Hematopoietic multipotent progenitor cell treated with erythropoietin and hydrocortisone succinate and interleukin-3 and kit ligand, for 17 days (in vitro differentiated cells): ENCODE measurements around the gene RDH12.
"Not testable (repeated sequence)": the region's sequence is repeated elsewhere in the genome, so short reads cannot be mapped to it uniquely, and the experiment has no call there.

Experiments used
- DNase-seq: peaks from one replicate; pipeline ENCODE4 v3.0.0-alpha.2; 2015; ENCODE audit warnings: low spot score

RDH12 gene

GRCh38 chr14:67705211-67705610, 3.5 kb downstream of the RDH12 start:
- DNase-seq: no peak

GRCh38 chr14:67709346-67709745, 7.7 kb downstream of the RDH12 start:
- DNase-seq: not testable (repeated sequence)

- DNase-seq: not testable (repeated sequence)
Observed at GRCh38 chr14:67709796-67710195, 8.1 kb downstream of the RDH12 start.

- DNase-seq: no peak
Observed at GRCh38 chr14:67710209-67710608, 8.5 kb downstream of the RDH12 start.

GRCh38 chr14:67717048-67717447, 15.4 kb downstream of the RDH12 start:
- DNase-seq: no peak

GRCh38 chr14:67718265-67718664, 16.6 kb downstream of the RDH12 start:
- DNase-seq: no peak

- DNase-seq: not testable (repeated sequence)
Observed at GRCh38 chr14:67719385-67719784, 17.7 kb downstream of the RDH12 start.

- no peak for DNase-seq
Observed at GRCh38 chr14:67719866-67720265, 18.2 kb downstream of the RDH12 start.

GRCh38 chr14:67721875-67722274, 20.2 kb downstream of the RDH12 start:
- DNase-seq: no peak

GRCh38 chr14:67722293-67722692, 20.6 kb downstream of the RDH12 start:
- no peak for DNase-seq

- no peak for DNase-seq
Observed at GRCh38 chr14:67725171-67725570, 23.5 kb downstream of the RDH12 start.

- DNase-seq: no peak
Observed at GRCh38 chr14:67727361-67727760, 25.7 kb downstream of the RDH12 start.

- DNase-seq: no peak
Observed at GRCh38 chr14:67728258-67728657, 26.6 kb downstream of the RDH12 start.

GRCh38 chr14:67729072-67729885, 27.6 kb downstream of the RDH12 start:
- no peak for DNase-seq

- DNase-seq: no peak
Observed at GRCh38 chr14:67733616-67734015, 31.9 kb downstream of the RDH12 start.

GRCh38 chr14:67734675-67735074, 33.0 kb downstream of the RDH12 start:
- DNase-seq: no peak

- DNase-seq: no peak
Observed at GRCh38 chr14:67735336-67736147, 33.9 kb downstream of the RDH12 start.

GRCh38 chr14:67736771-67737170, 35.1 kb downstream of the RDH12 start:
- no peak for DNase-seq

GRCh38 chr14:67738740-67739504, 37.2 kb downstream of the RDH12 start:
- DNase-seq: no peak

- DNase-seq: no peak
Observed at GRCh38 chr14:67744046-67744445, 42.4 kb downstream of the RDH12 start.

- DNase-seq: no peak
Observed at GRCh38 chr14:67746927-67747326, 45.2 kb downstream of the RDH12 start.

- DNase-seq: no peak
Observed at GRCh38 chr14:67748312-67748711, 46.6 kb downstream of the RDH12 start.
